Mucosa of rectum (tissue), 2 donors: ENCODE measurements around the gene IRF5.
"Not testable (repeated sequence)": the region's sequence is repeated elsewhere in the genome, so short reads cannot be mapped to it uniquely, and the experiment has no call there.

ENCODE experiments used
- H3K27ac ChIP-seq, 2 donors: one replicate each; pipeline ENCODE4 v1.7.0; 2013; ENCODE audit warnings: inconsistent platforms in 2 of 2, low read depth in 2 of 2, low read length in 2 of 2
- H3K27me3 ChIP-seq, 2 donors: one replicate each; pipeline ENCODE4 v1.7.0; 2013; ENCODE audit warnings: low read length in 2 of 2; ENCODE audit not compliant: control insufficient read depth in 2 of 2, insufficient read depth in 2 of 2
- H3K36me3 ChIP-seq, 2 donors: one replicate each; pipeline ENCODE4 v1.7.0; 2013; ENCODE audit warnings: low read length in 2 of 2; ENCODE audit not compliant: control insufficient read depth in 2 of 2, insufficient read depth in 2 of 2
- H3K4me1 ChIP-seq, 2 donors: one replicate each; pipeline ENCODE4 v1.7.0; 2013; ENCODE audit warnings: low read length in 2 of 2, mild to moderate bottlenecking in 1 of 2; ENCODE audit not compliant: control insufficient read depth in 2 of 2, insufficient read depth in 2 of 2
- H3K4me3 ChIP-seq, 2 donors: one replicate each; pipeline ENCODE4 v1.7.0; 2013; ENCODE audit warnings: low read length in 2 of 2
- H3K9ac ChIP-seq, 2 donors: one replicate each; pipeline ENCODE4 v1.7.0; 2013; ENCODE audit warnings: low read length in 2 of 2, low read depth in 1 of 2, mild to moderate bottlenecking in 1 of 2
- H3K9me3 ChIP-seq, 2 donors: one replicate each; pipeline ENCODE4 v1.7.0; 2013; ENCODE audit warnings: low read length in 2 of 2; ENCODE audit not compliant: control insufficient read depth in 2 of 2
- donor health status: healthy.
- donor health status: Normal muscosa, but diverticular disease.

The IRF5 gene

DNA sequence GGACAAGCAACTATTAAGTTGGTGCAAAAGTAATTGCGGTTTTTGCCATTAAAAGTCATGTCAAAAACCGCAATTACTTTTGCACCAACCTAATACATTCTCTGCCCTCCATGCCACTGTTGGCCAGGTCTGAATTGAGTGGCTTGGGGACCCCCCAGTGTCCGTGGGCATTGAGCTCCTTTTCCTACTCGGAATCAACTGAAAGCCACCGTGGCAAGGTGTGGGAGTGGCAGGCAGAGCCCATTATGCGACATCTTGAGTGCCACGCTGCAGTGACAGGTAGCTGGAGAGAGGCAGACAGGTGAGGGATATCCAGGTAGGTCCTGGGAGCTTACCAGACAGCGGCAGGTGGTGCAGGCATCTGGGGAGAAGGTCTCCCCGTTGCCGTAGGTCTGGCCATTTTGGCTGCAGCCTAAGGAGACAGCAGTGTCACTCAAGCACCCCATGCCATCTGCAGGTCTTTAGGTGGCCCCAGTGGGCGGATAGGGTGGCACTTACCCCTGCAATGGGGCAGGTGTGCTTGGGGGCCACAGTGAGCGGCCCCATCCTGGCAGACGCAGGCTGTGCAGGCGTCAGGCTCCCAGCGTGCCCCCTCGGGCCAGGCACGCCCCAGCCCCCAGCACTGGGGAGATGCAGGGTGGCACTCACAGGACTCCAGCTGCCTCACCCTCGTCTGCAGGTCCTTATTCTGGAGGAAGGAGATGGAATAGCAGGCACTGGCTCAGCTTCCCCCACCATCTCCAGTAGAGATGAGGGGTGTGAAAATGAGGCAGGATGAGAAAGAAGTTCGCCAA lies 30.8 kb upstream of the IRF5 start:
- H3K4me3 ChIP-seq: no peak overlapping the region
- H3K9ac ChIP-seq: no peak overlapping the region
- no peaks in the 10 kb centered on the region for H3K36me3 ChIP-seq
- H3K27me3 ChIP-seq: peaks cover 10 to 12% of the 10 kb centered on the region in 2 donors
- no peak overlapping the region for H3K27ac ChIP-seq
- H3K9me3 ChIP-seq: no peaks in the 10 kb centered on the region
- H3K4me1 ChIP-seq: peaks cover 7 to 35% of the 10 kb centered on the region in 2 donors

GRCh38 chr7:128908750-128909624 lies 28.7 kb upstream of the IRF5 start:
- no peak overlapping the region for H3K9ac ChIP-seq
- peaks cover 7 to 29% of the 10 kb centered on the region in 2 donors for H3K4me1 ChIP-seq
- no peaks in the 10 kb centered on the region for H3K36me3 ChIP-seq
- no peak overlapping the region for H3K27ac ChIP-seq
- no peak overlapping the region for H3K4me3 ChIP-seq
- H3K27me3 ChIP-seq: peaks cover 10 to 16% of the 10 kb centered on the region in 2 donors
- no peaks in the 10 kb centered on the region for H3K9me3 ChIP-seq

DNA sequence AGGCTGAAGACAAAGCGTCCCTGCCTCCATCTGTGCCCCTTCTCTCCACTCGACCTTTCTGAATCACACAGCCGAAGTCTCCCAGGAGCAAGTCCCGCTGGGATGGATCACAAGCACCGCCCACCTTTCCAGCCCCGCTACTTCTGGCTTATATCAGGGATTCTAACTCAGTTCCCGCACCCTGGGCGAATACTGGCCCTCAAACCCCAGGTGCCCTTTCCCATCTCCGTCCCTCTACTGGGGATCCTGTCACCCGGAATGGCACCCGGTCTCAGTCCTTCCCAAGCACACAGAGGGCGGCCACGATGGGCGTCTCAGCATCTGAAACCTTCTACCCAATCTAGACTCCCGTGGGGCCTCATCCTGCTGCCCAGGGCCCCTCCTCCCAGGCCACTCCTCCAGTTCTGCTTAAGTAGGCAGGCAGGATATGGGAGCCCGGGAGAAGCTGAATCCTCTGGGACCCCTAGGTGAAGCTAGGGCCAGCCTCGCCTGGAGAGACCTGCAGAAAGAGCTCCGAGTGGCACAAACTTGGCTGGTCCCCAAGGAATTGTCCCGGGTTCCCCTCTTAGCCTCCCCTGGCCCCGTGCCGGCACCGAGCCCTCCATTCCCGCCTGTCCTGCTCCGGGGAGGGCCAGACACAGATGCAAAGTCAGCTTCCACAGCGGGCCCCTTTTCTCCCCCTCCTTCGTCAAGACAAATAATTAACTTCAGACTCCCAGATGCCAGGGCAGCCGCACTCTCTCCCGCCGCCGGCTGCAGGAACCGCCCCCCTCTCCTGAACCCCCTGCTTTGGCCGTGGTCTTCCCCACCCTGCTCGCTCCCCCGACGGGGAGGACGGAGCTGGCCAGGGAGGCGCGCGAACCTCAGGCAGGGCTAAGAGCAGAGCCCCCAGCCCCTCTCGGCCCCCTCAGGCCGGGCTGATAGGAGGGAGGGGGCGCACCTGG lies 27.8 kb upstream of the IRF5 start:
- Histone ChIP-seq H3K36me3 (no peaks in the 10 kb centered on the region), H3K27me3 (peaks cover 13 to 24% of the 10 kb centered on the region in 2 donors), H3K9ac (peak overlapping the region in 1 of 2 donors; percentile 27)

DNA sequence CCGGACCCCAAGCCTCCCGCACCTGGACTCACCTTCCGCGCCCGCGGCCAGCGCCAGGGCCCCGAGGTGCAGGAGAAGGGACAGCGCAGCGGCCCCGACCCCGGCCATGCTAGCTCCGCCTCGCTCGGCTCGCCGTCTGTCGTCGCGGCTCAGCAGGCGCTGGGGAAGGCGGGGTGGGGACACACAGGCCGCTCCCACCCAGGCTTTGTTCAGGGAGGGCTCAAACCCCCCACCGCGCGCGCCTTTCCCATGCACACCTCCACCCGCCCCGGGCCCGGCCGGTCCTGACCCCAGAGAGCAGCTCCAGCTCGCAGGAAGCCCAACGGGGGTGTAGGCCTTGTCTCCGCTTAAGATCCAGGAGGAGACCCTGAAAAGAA lies 27.2 kb upstream of the IRF5 start, which contains the start of gene KCP:
TSS of gene KCP (minus strand) at position 141 of the 377 bp plus-strand sequence. CDS start at position 108, 33 bp downstream.
- peaks cover 13 to 28% of the 10 kb centered on the region in 2 donors for H3K27me3 ChIP-seq
- peak within 1 kb of the TSS; percentile 31 to 44 for H3K9ac ChIP-seq
- H3K4me3 ChIP-seq: peak within 1 kb of the TSS; percentile 13 to 54
- H3K4me1 ChIP-seq: peaks cover 7 to 28% of the 10 kb centered on the region in 2 donors
- peak within 1 kb of the TSS; percentile 20 to 24 for H3K27ac ChIP-seq
- no peaks in the 10 kb centered on the region for H3K9me3 ChIP-seq
- H3K36me3 ChIP-seq: no peaks in the 10 kb centered on the region

More for the DNA sequence above, 27.8 kb upstream of the IRF5 start:
- Histone ChIP-seq H3K9me3 (no peaks in the 10 kb centered on the region), H3K27ac (no peak overlapping the region), H3K4me3 (peak overlapping the region; percentile 13 to 54), H3K4me1 (peaks cover 7 to 28% of the 10 kb centered on the region in 2 donors)

DNA sequence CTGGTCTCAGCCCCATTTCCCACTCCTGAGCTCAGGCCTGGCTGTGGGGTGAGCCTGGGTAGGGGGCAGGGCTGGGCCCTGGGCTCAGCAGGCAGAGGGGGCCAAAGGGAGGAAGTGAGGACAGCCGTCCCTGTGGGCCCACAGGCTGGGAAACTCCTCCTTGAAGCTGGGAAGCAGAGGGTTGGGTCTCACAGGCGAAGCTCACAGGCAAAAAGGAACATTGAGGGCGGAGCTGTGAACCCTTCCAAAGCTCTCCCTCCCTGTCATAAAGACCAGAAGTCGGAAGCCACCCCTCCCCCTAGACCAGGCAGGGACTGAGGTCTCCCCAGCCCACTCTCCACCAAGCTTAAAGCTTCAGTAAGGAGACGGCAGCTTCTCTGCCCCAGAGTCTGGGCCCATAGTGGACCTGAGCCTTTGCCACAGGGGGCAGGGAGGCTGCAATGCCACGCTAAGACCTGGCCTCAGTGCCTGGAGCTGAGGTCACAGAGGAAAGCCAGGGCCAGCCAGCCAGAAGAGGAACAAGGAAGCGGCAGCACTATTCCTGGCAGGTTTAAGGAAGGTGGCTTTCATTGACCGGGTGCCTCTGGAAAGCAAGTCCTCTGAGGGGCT lies 26.2 kb upstream of the IRF5 start:
- Histone ChIP-seq H3K27ac (peak overlapping the region; percentile 20 to 24), H3K4me3 (no peak overlapping the region), H3K9ac (peak overlapping the region; percentile 31 to 44), H3K4me1 (peaks cover 7 to 28% of the 10 kb centered on the region in 2 donors), H3K27me3 (peaks cover 13 to 28% of the 10 kb centered on the region in 2 donors), H3K9me3 (no peaks in the 10 kb centered on the region), H3K36me3 (no peaks in the 10 kb centered on the region)

- peaks cover 7 to 28% of the 10 kb centered on the region in 2 donors for H3K4me1 ChIP-seq
- H3K4me3 ChIP-seq: no peak overlapping the region
- H3K27ac ChIP-seq: peak overlapping the region in 1 of 2 donors; percentile 24
- no peaks in the 10 kb centered on the region for H3K36me3 ChIP-seq
- H3K27me3 ChIP-seq: peaks cover 13 to 28% of the 10 kb centered on the region in 2 donors
- H3K9me3 ChIP-seq: no peaks in the 10 kb centered on the region
- no peak overlapping the region for H3K9ac ChIP-seq
These were observed 25.4 kb upstream of the IRF5 start for GRCh38 chr7:128912281-128912680.

- H3K36me3 ChIP-seq, H3K27ac ChIP-seq, H3K9me3 ChIP-seq, H3K9ac ChIP-seq, H3K4me3 ChIP-seq: not testable (repeated sequence)
- peaks cover 7 to 28% of the 10 kb centered on the region in 2 donors for H3K4me1 ChIP-seq
- H3K27me3 ChIP-seq: peaks cover 13 to 28% of the 10 kb centered on the region in 2 donors
These were observed 24.8 kb upstream of the IRF5 start for GRCh38 chr7:128912709-128913495.

DNA sequence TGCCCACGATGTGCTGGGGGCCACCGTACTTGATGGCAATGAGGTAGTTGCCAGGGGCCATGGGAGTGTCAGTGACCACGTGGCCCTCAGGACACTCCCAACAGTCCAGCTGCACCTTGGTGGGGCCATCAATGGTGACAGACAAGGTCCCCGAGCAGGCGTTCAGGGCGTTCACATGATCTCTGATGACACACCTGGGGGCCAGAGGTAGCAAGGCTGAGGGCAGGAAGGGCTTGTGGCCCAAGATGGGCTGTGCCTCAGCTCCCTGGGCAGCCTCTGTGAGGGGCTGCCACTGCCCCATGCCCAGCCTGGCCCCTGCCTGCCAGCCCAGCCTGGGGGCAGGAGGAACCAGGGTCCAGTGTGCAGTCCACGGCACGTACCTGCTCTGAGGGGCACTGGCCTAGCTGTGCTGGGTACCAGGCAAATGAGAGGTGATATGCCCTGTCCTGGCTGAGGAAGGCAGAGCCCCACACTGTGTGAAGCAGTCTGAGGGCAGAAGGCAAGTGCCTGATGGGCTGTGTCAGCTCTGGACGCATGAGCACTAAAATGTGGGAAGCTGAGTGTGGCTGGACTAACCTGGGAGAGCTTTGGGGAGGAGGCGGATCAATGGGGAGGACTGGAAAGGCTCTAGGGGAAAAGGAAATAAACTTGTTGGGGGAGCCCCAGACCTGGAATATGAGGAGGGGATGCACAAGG lies 23.7 kb upstream of the IRF5 start:
- Histone ChIP-seq H3K36me3 (no peaks in the 10 kb centered on the region), H3K4me1 (peaks cover 7 to 28% of the 10 kb centered on the region in 2 donors), H3K27ac (no peak overlapping the region), H3K4me3 (no peak overlapping the region), H3K9me3 (no peaks in the 10 kb centered on the region), H3K9ac (no peak overlapping the region), H3K27me3 (peaks cover 11 to 24% of the 10 kb centered on the region in 2 donors)
